LoVo (cell line): ENCODE results near the gene KIF6.

Experiments
- DNase-seq: peaks from one replicate; pipeline ENCODE4 v3.0.0-alpha.2; 2016; ENCODE audit warnings: low spot score

Gene KIF6

GRCh38 chr6:39319621-39320362, 405.4 kb downstream of the KIF6 start:
- no peak for DNase-seq

- DNase-seq: no peak
These were observed 408.0 kb downstream of the KIF6 start for GRCh38 chr6:39317256-39317655.

DNA sequence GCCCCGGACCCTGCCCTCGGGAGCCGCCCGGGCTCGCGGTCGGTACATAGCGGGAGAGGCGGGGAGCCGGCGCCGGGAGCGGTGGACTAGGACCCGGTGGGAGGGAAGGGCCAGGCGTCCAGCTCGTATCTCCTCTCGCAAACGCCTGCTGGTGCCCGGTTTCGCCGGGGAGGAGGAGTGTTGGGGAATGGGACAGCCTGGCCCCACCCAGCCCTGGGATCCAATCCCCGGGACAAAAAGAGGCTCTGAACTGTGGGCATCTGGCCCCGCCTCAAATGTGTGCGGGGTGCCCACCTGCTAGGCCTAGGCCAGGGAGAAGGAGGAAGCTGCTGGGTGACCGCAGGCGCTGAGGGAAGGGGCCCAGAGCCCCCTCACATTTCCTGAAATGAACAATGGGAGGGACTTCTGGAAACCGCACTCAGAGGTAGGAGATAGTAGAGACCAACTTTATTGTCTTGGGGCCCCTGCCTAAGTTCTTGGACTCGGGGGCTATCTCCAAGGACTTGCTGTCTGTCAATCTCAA, 410.9 kb downstream of the KIF6 start, which contains the start of gene KCNK17:
TSS of gene KCNK17 (minus strand) at position 147 of the 523 bp plus-strand sequence. CDS start at position 48, 99 bp downstream.
- no peak for DNase-seq

DNA sequence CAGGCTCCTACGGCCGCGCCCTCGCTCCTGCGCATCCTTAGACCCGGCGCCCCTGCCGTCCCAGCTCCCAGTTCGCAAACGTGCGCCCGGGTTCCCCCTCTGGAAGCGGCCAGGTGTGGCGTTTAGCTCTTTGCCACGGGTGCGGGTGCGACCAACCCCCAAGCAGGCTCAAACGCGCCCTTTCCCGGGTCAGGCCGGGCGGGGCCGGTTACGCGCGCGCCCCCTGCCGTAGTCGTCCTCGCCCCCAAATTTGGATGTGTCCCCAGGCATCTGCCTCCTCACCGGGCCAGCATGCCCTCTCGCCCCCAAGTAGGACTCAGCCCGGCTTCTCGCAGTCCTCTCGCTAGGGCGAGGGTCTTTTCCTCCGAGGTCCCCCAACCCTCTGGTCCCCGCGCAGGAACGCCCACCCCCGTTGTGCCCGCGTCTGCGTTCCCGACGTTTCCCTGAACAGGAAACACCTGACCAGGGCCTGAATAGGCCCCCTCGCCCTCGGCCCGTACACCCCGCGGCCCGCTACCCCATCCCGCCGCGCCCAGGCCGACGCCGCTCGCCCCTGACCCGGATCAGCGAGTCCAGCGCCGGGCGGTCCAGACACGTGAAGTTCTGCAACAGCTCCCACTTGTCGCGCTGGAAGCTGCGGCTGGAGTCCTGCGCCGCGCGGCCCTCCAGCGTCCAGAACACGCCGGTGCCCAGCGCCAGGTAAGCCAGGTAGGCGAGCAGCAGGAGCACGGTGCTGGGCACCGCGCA, 411.5 kb downstream of the KIF6 start:
- no peak for DNase-seq

DNA sequence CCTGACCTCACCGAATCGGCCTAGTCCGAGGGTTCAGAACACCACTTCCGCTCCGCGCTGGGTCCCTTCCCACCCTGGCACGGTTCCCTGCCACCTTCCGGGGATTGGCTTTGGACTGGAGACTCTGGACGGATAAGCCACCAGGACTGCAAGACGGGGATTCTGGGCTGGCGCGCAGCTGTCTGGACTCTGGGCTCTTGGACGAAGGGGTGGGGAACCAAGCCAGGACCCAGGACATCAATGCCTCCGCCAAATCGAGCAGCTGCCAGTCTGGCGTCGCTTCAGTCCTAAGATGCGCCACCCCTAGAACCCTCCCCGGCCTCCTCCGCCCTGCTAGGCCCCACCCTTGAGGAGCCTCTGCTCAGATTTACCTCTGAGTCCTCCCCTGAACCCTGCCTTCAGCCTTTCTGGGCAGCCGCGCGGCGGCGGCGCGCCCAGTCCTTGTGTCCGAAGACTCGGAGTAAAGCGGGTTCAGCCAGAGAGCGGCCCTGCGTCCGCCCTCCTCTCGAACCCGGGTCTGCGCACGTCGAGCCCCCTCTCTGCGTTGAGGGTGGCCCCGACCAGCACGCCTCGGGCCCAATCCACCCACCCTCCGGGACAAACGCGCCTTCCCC, 412.2 kb downstream of the KIF6 start:
- no peak for DNase-seq

DNA sequence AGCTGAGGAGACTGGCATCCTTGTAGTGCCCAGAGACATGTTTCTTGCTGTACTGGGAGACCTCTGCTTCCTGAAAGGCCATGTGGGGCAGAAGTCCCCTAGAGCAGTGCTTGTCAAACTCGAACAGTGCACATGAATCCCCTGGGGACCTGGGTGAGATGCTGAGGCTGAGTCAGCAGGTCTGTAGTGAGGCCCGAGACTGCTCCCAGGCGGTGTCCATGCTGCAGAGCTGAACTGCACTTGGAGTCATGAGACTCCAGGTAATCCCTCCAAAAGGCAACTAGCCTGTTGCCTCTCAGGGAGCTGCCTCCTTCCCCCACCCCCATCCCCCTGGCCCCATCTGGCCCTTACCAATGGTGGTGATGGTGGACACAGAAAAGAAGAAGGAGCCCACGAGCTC, 414.7 kb downstream of the KIF6 start:
- DNase-seq: no peak

- peak; percentile 64 for DNase-seq
These were observed 415.2 kb downstream of the KIF6 start for GRCh38 chr6:39309942-39310531.

DNA sequence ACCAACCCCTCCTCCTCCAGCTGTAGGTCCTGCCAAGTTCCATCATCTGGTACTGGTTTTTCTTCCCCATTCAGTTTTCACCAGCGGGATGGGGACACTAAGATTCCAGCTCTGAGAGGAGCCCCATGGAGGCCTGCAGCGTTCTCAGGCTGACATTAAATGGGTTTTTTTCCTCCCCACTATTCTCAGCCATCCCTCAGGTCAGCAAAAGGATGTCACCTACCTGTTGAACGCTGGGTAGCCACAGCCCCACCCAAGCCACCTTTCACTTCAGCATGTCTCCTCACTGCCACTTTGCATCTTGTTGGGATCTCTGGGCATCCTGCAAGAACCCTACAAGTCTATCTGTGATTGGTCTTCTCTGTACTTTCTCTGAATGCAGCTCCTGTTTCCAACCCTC, 417.7 kb downstream of the KIF6 start:
- no peak for DNase-seq

DNA sequence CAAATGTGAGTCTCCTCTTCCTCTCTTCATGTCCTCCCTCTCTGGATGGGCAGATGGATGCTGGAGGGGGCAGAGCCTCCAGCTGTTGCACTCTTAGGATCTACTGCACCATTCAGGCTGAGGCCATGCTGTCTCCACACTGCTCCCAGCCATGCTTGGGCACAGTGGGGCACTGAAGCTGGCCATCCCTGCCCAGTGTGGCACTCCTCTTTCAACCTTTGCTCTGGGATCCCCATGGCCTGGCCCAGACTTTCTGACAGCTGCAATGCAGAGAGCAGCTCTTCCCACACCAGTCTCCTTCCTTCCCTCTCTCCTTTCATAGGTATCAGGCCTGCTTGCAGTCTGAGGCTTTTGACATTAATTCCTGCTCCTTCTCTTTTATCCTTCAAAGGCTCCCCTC, 420.3 kb downstream of the KIF6 start:
- no peak for DNase-seq

GRCh38 chr6:39303425-39304153, 421.6 kb downstream of the KIF6 start:
- DNase-seq: no peak

DNA sequence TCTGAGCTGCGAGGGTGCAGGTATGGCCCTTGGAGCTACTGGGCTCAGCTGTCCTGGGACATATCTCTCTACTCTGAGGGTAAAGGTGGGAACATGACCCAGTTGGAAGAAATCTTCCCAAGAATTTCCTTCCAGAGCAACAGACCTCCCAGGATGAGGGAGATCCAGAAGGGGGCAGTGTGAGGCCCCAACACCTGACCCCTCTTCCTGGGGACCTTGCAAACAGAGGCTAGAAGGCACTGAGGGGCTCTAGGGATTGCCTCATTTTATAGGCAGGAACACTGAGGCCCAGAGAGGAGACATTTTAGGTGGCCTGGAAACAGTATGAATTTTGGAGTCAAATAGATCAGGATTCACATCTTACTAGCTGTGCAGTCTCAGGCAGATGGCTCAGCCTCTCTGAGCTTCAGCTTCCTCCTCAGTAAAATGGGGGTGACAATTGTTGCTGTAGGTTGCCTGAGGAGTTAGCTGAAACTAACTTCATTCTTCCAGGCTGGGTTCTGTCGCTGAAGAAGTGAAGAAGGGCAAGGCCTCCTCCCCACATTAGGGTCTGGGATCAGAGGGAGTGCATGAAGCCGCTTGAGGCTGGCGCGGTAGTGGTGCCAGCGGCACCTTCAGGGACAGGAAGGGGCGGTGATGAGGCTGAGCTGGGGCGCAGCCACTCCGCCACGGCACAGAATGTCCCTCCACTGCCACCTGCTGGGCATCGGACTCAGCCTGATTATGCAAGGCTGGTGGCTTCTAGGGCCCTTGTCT, 422.4 kb downstream of the KIF6 start:
- DNase-seq: peak; percentile 83

DNA sequence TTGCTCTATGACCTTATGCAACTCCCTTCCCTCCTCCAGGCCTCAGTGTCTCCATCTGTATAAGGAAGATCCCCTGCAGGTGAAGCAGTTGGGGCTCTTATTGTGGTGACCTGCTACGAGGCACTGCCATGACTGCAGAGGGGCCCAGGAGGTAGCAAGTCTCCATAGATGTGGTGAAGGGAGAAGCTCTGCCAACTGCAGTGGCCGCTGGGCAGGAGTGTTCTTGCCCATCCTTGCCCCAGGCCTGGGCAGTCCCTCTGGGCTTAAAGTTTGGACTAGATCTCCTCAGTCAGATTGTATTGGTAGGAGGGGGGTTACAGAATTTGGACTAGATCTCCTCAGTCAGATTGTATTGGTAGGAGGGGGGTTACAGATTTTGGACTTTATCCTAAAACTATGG, 423.2 kb downstream of the KIF6 start:
- DNase-seq: no peak

DNA sequence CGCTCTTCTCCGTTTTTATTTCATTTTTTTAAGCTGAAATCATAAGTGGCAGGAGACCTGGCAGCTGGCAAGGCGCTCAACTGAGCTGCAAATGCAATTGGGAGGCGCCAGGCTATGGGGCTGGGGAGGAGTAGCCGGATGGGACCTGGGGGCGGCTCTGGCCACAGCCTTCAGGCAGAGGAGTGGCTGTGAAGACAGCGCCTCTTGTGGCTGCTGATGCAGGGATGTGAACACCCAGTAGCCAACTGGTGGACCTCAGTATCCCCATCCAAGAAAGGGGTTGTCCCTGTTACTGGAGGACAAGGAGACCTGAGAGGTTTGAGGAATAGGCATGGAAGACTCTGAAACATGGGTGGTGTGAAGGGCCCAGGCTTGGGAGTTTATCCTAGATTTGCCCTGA, 423.6 kb downstream of the KIF6 start:
- DNase-seq: no peak

DNA sequence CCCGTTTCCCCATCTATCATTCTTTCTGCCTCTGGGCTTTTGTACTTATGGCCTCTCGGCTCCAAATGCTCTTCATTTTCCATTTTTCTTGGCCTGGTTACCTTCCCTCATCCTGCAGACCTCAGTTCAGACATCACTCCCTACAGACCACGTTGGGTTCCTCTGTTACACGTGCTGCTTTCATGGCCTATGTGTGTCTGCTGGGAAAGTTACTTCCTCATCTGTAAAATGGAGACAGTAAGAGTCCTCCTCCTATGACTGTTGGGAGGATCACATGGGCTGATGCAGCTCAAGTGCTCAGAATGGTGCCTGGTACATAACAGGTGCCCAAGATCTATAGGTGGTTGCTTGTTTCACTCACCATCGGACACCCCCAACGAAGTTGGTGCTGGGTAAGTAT, 424.5 kb downstream of the KIF6 start:
- DNase-seq: no peak

DNA sequence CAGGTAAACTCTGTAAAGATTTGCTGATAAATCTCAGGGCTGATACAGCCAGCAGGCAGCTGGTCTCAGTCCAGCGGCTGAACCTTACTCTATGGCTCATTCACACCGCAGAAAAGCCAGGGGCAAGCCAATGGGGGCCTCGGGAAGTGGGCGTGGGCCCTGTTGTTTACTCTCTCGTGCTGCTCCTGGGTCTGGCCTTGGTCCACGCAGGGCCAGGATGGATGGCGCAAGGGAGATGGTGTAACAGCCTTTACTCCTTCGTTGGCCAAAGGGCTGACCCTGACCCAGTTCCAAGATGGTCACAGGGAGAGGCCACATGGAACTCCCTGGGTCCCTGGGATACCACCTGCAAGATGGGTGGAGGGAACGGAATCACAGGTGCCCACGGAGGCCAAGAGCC, 427.1 kb downstream of the KIF6 start:
- DNase-seq: no peak

DNA sequence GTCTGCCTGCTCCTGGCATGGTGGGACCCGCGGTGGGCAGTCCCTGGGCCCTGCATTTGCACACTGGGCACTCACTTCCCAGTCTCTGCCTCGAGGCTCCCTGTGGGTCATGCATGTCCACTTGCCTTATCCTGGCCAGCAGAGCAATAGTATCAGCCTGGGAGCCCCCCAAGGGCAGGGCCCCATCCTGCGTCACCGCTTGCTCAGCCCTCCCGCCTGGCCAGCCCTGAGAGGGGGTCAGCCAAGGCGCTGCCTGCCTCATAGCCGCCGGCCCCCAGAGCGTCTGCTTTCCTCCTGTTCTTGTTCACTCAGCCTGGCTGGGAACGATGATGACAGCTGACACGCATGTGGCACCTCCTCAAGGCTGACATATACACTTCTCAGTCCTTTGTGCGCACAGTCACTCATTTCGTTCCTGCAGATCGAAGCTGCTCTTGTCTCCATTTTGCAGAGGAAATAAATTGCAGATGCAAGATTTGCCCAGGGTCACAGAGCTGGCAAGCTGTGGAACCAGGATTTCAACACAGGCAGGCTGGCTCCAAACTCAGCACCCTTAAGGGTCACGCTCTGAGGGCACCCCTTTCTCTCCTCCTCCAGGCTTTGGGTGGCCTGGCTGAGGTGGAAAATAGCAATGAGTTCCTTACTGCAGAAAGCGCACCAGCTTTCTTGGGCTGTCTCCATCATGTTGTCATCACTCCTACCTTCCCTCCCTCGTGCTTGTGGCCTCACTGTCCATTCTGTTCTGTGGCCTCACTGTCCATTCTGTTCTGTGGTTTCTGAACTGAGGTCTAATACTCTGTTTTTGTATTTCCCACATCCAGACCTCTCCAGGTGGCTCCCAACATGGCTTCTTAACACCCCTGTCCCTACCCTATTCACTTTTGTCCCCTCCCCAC, 428.2 kb downstream of the KIF6 start:
- DNase-seq: no peak

- DNase-seq: no peak
These were observed 429.6 kb downstream of the KIF6 start for GRCh38 chr6:39295611-39296011.

- DNase-seq: no peak
These were observed 430.3 kb downstream of the KIF6 start for GRCh38 chr6:39294899-39295298.

DNA sequence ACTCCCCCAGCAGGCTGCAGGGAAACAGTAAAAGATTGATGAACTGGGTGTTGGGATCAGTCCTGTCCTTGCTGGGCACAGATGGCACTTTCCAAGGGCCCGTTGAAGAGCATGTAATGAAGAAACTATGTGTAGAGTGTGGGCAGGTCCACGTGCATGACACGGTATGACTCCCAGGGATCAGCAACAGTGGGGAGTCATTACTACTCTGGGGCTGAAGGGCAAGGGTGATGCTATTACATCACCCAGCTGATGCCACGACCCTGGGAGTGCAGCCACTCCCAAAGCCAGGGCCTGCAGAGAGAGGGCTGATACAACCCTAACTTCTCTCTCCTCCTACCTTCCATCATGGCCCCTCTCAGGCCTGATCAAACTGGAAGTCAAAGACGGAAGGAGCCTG, 431.1 kb downstream of the KIF6 start:
- no peak for DNase-seq

DNA sequence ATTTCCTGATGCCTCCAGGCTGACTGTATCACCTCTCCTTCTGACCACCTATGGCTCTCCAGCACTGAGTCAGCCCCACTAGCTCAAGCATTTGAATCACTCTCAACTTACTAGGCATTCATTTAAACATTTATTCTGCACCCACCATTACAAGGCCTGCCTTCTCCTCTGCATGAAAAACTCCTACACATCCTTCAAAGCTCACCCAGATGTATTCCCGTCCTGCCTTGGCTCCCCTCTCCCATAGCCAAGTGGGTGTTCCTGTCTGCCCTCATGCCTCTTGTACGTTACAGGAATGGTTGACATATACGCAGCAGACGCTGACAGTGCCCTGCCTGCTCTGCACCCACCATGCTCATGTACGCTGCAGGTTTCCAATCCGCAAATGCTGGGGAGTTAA, 432.6 kb downstream of the KIF6 start:
- DNase-seq: no peak
